HG02642 (cell line): ENCODE results near the gene GLRA3.
"Not testable (repeated sequence)": the region's sequence is repeated elsewhere in the genome, so short reads cannot be mapped to it uniquely, and the experiment has no call there.

Source experiments
- ATAC-seq: cut with Tn5 transposase; IDR thresholded peaks from one replicate; pipeline ENCODE4 v1.9.1; 2021; ENCODE audit warnings: mild to moderate bottlenecking; ENCODE audit not compliant: unreplicated experiment, poor library complexity

The GLRA3 gene

GRCh38 chr4:174828845-174829701 is at the start of gene GLRA3:
Gene GLRA3 (minus strand): TSS chr4:174829247. CDS start chr4:174828811, 436 bp downstream.
- peak; percentile 91 for ATAC-seq

- ATAC-seq, result no peak
These were observed 45.9 kb upstream of the GLRA3 start for GRCh38 chr4:174874898-174875297.

GRCh38 chr4:174873931-174874330 is 44.9 kb upstream of the GLRA3 start:
- ATAC-seq, result peak; percentile 46

GRCh38 chr4:174873146-174873545 is 44.1 kb upstream of the GLRA3 start:
- not testable (repeated sequence) for ATAC-seq

DNA sequence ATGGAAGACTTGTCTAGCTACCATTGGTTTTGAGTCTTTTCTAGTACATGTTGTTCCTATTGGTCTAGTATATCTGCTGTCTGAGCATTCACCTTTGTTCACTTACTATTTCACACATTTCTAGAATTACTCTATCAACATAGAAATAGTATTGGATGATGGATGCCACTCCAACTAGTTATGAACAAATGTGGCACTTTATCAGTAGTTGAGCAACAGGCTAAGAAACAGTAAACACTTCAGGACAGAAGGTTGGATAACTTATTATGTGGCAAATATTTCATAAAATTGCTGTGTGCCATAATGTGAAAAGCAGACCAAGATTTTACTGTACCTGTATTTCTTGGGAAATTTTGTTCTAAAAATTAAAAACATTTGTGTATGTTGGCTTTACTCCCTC is 42.4 kb upstream of the GLRA3 start:
- no peak for ATAC-seq

- no peak for ATAC-seq
These were observed 41.3 kb upstream of the GLRA3 start for GRCh38 chr4:174870311-174870710.

GRCh38 chr4:174869339-174869738 is 40.3 kb upstream of the GLRA3 start:
- ATAC-seq, result no peak

GRCh38 chr4:174867903-174868302 is 38.9 kb upstream of the GLRA3 start:
- no peak for ATAC-seq

DNA sequence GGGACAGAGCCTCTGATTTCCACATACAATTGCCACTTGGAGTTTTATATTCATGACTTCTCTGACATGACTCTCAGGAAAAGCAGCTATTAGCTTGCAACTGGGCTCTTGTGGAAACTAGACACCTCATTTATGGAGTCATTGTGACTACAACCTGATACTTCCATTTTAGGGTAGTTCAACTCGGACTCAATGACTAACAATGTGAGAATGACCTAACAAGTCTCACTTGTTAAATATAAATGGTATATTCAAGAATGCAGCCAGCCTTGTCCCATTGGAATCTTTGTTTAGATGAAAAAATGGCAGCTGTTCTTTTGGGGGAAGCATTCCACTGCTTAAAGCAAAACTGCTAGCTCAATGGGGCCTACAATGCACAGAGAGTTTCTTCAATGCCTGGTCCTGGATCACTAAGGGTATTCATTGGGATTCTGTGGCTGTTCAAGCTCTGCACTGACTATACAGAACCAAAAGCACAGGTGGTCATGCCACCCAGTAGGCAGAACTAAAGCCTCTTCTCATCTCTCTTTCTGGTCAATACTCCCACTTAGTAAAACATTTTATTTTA is 36.5 kb upstream of the GLRA3 start:
- no peak for ATAC-seq

GRCh38 chr4:174864031-174864430 is 35.0 kb upstream of the GLRA3 start:
- no peak for ATAC-seq

DNA sequence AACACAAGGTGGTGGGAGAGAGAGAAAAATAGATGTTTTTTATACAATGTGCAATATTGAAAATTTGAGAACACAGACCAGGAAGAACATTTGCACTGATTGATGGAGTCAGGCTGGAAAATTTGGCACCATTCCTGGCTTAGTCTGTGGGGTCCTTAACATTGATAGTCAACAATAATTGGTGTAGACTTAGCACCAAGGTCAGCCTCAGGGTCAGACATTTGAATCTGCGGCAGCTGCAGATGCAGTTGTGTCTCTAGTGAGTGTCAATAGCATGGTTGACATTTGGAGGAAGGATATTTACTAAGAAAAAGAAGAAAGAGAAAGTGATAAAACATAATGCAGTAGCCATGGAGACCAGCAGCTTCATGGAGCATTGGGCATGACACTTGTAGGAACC is 31.5 kb upstream of the GLRA3 start:
- no peak for ATAC-seq

- no peak for ATAC-seq
These were observed 30.9 kb upstream of the GLRA3 start for GRCh38 chr4:174859904-174860303.

DNA sequence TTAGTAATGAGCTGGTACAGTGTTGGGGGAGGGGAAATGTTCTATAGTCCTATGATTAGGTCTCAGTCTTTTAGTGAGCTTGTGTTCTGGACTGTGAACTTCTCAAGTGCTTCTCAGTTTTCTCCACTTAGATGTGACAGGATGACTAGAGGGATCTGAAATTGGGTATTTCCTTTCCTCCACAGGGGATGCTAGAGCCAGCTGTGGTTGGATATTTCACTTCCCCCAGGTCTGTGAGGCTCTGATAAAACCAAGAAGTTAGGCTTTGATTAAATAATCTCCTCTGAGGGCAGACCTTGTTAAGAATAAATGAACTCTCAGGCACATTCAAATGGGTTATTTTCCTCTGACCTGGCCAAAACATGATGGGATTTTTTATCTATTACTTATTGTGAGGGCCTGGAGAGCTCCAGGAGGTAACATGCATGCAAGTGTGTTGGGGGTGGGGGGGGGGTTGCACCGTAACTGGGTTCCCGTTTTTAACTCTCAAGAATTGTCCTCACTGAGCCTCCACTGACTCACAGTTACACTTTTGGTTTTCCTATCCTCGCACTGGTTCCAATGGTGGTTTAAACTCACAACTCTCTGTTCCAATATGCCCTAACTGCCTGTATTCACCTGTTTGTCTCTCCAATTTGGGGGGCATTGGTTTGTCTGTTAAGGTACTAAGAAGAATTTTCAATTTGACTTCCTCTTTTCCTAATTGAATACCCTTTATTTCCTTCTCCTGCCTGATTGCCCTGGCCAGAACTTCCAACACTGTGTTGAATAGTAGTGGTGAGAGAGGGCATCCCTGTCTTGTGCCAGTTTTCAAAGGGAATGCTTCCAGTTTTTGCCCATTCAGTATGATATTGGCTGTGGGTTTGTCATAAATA is 28.1 kb upstream of the GLRA3 start:
- no peak for ATAC-seq

DNA sequence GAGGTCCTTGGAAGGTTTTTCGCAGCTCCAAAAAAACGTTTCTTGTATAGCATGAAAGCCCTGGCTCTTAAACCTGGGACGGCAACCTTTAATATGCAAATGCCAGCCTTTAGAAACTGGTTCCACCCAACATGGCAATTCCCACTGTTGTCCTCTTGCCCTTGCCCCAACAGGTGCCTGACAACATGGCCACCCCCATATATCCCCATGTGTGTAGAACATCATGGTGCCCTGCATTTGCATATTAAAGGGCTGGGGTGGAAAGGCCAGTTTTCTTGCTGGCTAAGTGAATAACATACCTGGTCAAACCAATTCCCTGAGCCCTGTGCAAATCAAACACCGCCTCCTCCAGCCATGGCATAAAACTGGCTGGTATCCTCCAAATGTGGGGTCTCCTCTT is 26.0 kb upstream of the GLRA3 start:
- no peak for ATAC-seq

DNA sequence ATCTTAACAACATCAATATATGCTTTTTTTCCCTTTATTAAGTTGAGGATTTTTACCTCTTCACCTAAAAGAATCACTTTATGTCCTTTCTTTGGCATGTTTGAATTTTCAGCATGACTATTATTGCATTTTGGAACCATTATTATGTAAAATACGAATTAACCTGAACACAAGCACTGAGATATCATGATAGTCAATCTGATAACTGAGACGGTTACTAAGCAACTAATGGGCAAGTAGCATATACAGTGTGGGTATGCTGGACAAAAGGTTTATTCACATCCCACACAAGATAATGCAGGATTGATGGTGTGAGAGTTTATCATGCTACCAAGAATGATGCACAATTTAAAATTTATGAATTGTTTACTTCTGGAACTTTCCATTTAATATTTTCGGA is 24.6 kb upstream of the GLRA3 start:
- ATAC-seq, result no peak

DNA sequence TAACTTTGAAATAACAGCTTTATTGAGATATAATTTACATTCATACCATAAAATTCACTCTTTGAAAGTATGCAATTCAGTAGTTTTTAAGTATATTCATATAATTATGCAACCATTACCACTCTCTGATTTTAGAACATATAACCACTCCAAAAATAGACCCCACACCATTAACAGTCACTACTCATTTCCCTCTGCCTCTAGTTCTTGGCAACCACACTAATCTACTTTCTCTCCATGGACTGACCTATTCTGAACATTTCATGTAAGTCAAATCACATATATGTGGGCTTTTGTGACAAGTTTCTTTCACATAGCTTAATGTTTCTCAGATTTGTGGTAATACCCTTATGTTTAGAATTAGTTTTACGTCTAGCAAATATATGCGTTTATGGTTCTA is 19.5 kb upstream of the GLRA3 start:
- ATAC-seq, result no peak

GRCh38 chr4:174847801-174848427 is 18.9 kb upstream of the GLRA3 start:
- ATAC-seq, result no peak

DNA sequence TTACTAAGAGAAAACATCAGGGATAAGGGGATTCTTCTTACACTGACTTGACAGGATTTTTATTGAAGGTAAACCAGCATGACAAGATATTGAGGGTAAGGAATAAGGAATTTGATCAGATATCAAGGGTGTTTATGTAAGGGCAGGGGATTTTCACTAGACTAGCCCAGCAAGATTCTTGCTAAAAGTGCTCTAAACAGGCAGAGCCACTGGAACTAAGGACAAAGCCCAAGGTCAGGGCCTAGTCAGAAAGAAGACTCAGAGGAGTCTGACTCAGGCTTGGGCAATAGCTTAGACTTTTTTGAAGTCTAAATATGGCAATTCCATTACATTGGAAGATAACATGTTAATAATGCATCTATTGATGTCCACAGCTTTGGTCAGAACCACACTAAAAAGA is 6.5 kb upstream of the GLRA3 start:
- ATAC-seq, result no peak

DNA sequence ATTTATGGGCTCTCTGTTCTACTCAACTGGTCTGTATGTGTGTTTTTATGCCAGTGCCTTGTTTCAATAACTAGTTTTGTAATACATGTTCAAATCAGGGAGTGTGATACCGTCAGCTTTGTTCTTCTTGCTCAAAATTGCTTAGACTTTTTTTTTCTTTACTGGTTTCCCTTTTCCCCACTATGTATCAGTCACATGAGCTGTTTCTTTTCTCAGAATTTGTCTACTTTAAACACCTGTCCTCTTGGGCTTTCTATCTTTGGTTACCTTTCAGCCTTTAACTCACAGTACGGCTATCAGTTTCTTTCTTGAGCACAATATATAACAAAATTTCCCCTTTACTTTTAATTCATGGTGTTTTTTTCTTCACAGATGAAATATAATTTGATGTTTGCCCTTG is 5.4 kb upstream of the GLRA3 start:
- ATAC-seq, result no peak

DNA sequence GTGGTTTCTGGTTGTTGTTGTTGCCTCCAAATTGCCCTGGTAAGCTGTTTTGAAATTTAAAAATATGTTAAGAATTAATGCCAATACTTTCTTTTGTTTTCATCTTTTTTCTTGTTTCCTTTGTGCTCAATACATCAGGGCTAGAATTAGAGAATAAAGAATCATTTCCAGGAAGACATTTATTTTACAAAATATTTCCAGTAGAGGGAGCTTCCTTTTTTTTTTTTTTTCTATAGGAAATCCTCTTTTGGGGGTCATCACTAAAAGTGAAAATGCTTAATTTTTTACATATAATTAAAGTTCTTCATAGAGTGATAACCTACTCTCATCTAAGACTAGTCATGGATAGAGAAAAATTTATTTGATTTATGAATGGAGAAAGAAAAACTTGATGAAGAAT is 2.4 kb downstream of the GLRA3 start:
- no peak for ATAC-seq

- ATAC-seq, result no peak
These were observed 13.8 kb downstream of the GLRA3 start for GRCh38 chr4:174815282-174815681.
